Activated CD4-positive, alpha-beta T cell treated with anti-CD3 and anti-CD28 coated beads, Interleukin-2, amount 10 ng/mL, durations not matched to agents 24 days and 14 days (primary cell): Measurements from ENCODE around the gene KBTBD2. TPM values are rescaled to one million over a fixed set of nuclear protein-coding genes. Genes with fewer than 3 reads are reported as not detected.
"Not testable (repeated sequence)": the region's sequence is repeated elsewhere in the genome, so short reads cannot be mapped to it uniquely, and the experiment has no call there.

Experiments used
- DNase-seq: peaks from one replicate; pipeline ENCODE4 v3.0.0; 2022
- H3K27ac Mint-ChIP-seq: one replicate; pipeline ENCODE4 v1.8.0; 2022; ENCODE audit warnings: mild to moderate bottlenecking, mixed read lengths
- H3K27me3 Mint-ChIP-seq: one replicate; pipeline ENCODE4 v1.8.0; 2022; ENCODE audit warnings: mixed read lengths
- H3K36me3 Mint-ChIP-seq: one replicate; pipeline ENCODE4 v1.8.0; 2022; ENCODE audit warnings: low read depth, mild to moderate bottlenecking, mixed read lengths
- H3K4me1 Mint-ChIP-seq: one replicate; pipeline ENCODE4 v1.8.0; 2021; ENCODE audit warnings: mixed read lengths
- H3K4me3 Mint-ChIP-seq: one replicate; pipeline ENCODE4 v1.8.0; 2022; ENCODE audit warnings: mild to moderate bottlenecking, moderate library complexity, mixed read lengths
- H3K9me3 Mint-ChIP-seq: one replicate; pipeline ENCODE4 v1.8.0; 2021; ENCODE audit warnings: mixed read lengths
- intact Hi-C: fragments of 100-400 bp; cut with micrococcal nuclease; formaldehyde crosslinking; loops from one replicate; pipeline ENCODE4 v1.15.1; 2023
- total RNA-seq: library from RNA; stranded (reverse); gene quantifications from 2 replicates; pipeline ENCODE4 v1.2.3, GENCODE V29; 2022

The KBTBD2 gene
- total RNA-seq, 1 donor from 2014 or later, result 31.5 TPM

- Mint-ChIP-seq H3K27me3 (no peaks in the 10 kb centered on the region), H3K36me3 (peaks cover 9% of the 10 kb centered on the region), H3K27ac (no peak overlapping the region), H3K4me1 (peaks cover 11% of the 10 kb centered on the region), H3K4me3 (no peak overlapping the region), H3K9me3 (peaks cover 4% of the 10 kb centered on the region)
- intact Hi-C loops, result no loop called here
- no peak for DNase-seq
Measured at GRCh38 chr7:32910195-32910594, 18.6 kb upstream of the KBTBD2 start.

GRCh38 chr7:32905175-32905662 is 13.7 kb upstream of the KBTBD2 start:
- H3K36me3 Mint-ChIP-seq, result peaks cover 1% of the 10 kb centered on the region
- peaks cover 17% of the 10 kb centered on the region for H3K4me1 Mint-ChIP-seq
- H3K27ac Mint-ChIP-seq, result peak overlapping the region; percentile 94
- peaks cover 4% of the 10 kb centered on the region for H3K9me3 Mint-ChIP-seq
- intact Hi-C loops, result loop anchor here (1.0 to 5.0 kb wide), 3 partner anchors 13 to 157 kb away; partner anchors contain the start of gene NT5C3A
- peak overlapping the region; percentile 83 for H3K4me3 Mint-ChIP-seq
- peak; percentile 96 for DNase-seq
- H3K27me3 Mint-ChIP-seq, result no peaks in the 10 kb centered on the region

- Mint-ChIP-seq H3K4me1 (peaks cover 21% of the 10 kb centered on the region), H3K27ac (no peak overlapping the region), H3K4me3 (no peak overlapping the region), H3K27me3 (peaks cover 1% of the 10 kb centered on the region), H3K9me3 (no peaks in the 10 kb centered on the region), H3K36me3 (no peaks in the 10 kb centered on the region)
- intact Hi-C loops, result no loop called here
- DNase-seq, result no peak
Measured at GRCh38 chr7:32901629-32902028, 10.1 kb upstream of the KBTBD2 start.

DNA sequence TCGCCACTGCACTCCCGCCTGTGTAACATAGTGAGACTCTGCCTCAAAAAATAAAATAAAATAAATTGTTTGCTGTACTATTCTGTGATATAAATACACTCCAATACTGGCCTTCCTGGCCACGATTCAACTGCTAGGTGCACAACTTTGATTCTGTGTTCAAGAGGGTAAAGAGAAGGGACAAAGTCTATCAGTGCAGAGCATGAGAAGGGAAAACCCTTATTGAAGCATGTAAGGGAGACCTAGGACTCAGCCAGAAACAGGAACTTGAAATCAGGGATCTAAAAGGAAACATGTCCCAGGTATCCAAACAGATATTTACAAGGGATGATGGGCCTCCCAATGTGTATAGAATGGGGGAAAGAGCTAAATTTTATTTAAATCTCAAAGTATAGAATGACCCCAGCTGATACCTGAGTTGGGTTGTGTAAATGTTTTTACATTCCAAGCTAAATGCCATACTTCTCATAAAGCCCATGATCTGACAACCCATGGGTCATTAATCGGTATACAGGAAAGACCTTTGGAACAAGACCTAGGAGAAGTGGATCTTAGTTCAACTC is 9.0 kb upstream of the KBTBD2 start:
- peaks cover 1% of the 10 kb centered on the region for H3K27me3 Mint-ChIP-seq
- no peaks in the 10 kb centered on the region for H3K36me3 Mint-ChIP-seq
- DNase-seq, result no peak
- peaks cover 18% of the 10 kb centered on the region for H3K4me1 Mint-ChIP-seq
- no peaks in the 10 kb centered on the region for H3K9me3 Mint-ChIP-seq
- intact Hi-C loops, result no loop called here
- no peak overlapping the region for H3K4me3 Mint-ChIP-seq
- H3K27ac Mint-ChIP-seq, result no peak overlapping the region

DNA sequence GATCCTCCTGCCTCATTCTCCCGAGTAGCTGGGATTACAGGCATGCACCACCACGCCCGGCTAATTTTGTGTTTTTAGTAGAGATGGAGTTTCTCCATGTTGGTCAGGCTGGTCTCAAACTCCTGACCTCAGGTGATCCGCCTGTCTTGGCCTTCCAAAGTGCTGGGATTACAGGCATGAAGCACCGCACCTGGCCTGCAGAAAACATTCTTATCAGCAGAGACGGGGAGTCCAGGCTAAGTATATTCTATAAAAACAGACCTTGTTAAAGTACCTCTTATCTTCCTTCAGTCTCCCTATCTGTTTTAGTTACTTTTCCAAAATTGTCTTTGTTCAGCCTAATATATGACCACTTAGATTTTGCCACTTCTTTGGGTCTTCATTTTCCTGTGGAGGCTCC is 5.8 kb upstream of the KBTBD2 start:
- H3K4me1 Mint-ChIP-seq, result peaks cover 24% of the 10 kb centered on the region
- H3K27me3 Mint-ChIP-seq, H3K36me3 Mint-ChIP-seq, intact Hi-C loops, H3K9me3 Mint-ChIP-seq, H3K27ac Mint-ChIP-seq, H3K4me3 Mint-ChIP-seq, DNase-seq: not testable (repeated sequence)

DNA sequence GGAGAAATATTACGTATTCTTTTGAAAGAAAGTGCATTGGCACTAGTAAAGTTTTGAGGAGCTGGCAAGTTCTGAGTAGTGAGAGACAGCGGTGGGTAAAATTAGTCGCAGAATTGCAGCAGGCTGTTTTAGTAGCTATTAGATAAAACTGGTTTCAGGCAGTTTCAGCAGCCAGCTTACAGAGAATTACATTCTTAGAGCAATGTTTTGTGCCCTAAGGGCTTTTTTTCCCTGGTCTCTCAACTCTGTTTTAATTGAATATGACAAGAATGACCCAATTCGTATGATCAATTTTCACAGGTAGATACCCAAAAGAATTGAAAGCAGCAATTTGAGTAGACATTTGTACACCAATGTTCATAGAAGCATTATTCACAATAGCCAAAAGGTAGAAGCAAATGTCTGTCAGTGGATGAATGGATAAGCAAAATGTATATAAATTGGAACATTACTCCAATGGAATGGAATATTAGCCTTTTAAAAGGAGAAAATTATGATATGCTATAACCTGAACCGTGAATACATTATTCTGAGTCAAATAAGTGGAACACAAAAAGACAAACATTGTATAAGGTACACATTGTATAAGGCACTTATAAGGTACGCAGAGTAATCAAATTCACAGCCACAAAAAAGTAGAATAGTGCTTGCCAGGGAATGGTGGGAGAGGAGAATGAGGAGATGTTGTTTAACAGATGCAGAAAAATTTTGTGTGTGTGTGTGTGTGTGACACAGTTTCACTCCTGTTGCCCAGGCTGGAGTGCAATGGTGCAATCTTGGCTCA is 5.2 kb upstream of the KBTBD2 start:
- no peak overlapping the region for H3K27ac Mint-ChIP-seq
- intact Hi-C loops, result no loop called here
- no peak overlapping the region for H3K4me3 Mint-ChIP-seq
- peaks cover 4% of the 10 kb centered on the region for H3K36me3 Mint-ChIP-seq
- peaks cover 29% of the 10 kb centered on the region for H3K4me1 Mint-ChIP-seq
- DNase-seq, result no peak
- no peaks in the 10 kb centered on the region for H3K9me3 Mint-ChIP-seq
- peaks cover 3% of the 10 kb centered on the region for H3K27me3 Mint-ChIP-seq

GRCh38 chr7:32894171-32894570 is 2.6 kb upstream of the KBTBD2 start:
- intact Hi-C loops, result no loop called here
- H3K36me3 Mint-ChIP-seq, result peaks cover 11% of the 10 kb centered on the region
- peaks cover 3% of the 10 kb centered on the region for H3K27me3 Mint-ChIP-seq
- H3K27ac Mint-ChIP-seq, result no peak overlapping the region
- H3K9me3 Mint-ChIP-seq, result no peaks in the 10 kb centered on the region
- H3K4me3 Mint-ChIP-seq, result no peak overlapping the region
- DNase-seq, result no peak
- peaks cover 35% of the 10 kb centered on the region for H3K4me1 Mint-ChIP-seq

- H3K4me1 Mint-ChIP-seq, result peaks cover 38% of the 10 kb centered on the region
- peaks cover 11% of the 10 kb centered on the region for H3K36me3 Mint-ChIP-seq
- DNase-seq, result no peak
- H3K27ac Mint-ChIP-seq, result peak overlapping the region; percentile 99
- H3K4me3 Mint-ChIP-seq, result peak overlapping the region; percentile 93
- intact Hi-C loops, result loop anchor here (2.0 kb wide), 2 partner anchors 47 to 215 kb away; partner anchors contain the start of gene RP9
- H3K27me3 Mint-ChIP-seq, result peaks cover 3% of the 10 kb centered on the region
- H3K9me3 Mint-ChIP-seq, result no peaks in the 10 kb centered on the region
Measured at GRCh38 chr7:32893722-32894121, 2.2 kb upstream of the KBTBD2 start.

DNA sequence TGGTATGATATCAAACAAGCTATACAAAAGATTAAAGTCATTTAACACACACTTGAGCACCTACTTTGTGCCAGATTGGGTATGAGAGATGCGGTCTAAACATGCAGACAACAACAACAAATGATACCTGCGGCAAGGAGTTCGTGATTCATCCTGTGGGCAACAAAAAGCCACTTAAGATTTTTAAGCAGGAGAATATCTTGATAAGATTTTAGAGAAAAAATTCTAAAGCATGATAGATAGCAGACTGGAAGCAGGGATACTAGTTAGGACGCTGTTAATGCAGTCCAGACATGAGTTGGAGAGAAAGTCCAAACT is 1.6 kb upstream of the KBTBD2 start:
- H3K27me3 Mint-ChIP-seq, result peaks cover 3% of the 10 kb centered on the region
- intact Hi-C loops, result loop anchor here (2.0 kb wide), 2 partner anchors 46 to 216 kb away; partner anchors contain the start of gene RP9
- no peaks in the 10 kb centered on the region for H3K9me3 Mint-ChIP-seq
- peak; percentile 69 for DNase-seq
- H3K4me1 Mint-ChIP-seq, result peaks cover 42% of the 10 kb centered on the region
- H3K36me3 Mint-ChIP-seq, result peaks cover 14% of the 10 kb centered on the region
- H3K4me3 Mint-ChIP-seq, result peak overlapping the region; percentile 93
- H3K27ac Mint-ChIP-seq, result peak overlapping the region; percentile 99

DNA sequence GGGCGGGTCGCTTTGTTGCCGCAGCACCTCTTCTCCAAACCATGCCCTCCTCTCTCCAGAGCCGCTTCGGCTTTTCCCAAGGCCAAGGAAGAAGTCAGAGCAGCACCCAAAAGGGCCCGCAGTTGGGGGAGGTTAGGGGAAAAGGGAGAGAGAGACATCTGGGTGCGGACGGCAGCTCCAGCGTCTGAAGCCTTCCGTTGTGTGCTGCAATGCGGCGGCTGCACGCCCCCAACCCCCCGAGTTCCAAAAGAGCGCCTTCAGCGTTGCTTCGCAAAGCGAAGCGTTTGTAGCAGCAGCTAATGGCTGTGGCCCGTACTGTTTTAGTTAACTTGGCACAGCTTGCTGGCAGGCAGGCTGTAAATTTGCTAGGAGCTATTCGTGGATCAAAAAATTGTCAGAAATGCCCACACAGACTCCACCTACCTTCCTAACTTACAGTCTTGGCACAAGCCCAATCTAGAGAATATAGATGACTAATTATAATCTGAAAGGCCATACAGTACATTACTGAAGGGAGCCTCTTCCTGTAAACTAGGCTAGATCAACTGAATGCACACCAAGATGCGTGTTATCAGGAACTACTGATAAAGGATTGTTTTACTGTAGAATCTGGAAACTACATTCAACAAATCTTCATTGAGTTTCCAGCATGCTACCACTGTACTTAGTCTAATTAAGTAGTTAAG is 1.1 kb upstream of the KBTBD2 start:
- Mint-ChIP-seq H3K4me1 (peaks cover 47% of the 10 kb centered on the region), H3K36me3 (peaks cover 16% of the 10 kb centered on the region), H3K9me3 (no peaks in the 10 kb centered on the region), H3K27ac (peak overlapping the region; percentile 99), H3K27me3 (peaks cover 3% of the 10 kb centered on the region), H3K4me3 (peak overlapping the region; percentile 93)
- peak; percentile 86 for DNase-seq
- intact Hi-C loops, result loop anchor here (1.0 to 2.0 kb wide), 7 partner anchors 13 to 237 kb away; partner anchors contain the start of genes BBS9 and RP9

DNA sequence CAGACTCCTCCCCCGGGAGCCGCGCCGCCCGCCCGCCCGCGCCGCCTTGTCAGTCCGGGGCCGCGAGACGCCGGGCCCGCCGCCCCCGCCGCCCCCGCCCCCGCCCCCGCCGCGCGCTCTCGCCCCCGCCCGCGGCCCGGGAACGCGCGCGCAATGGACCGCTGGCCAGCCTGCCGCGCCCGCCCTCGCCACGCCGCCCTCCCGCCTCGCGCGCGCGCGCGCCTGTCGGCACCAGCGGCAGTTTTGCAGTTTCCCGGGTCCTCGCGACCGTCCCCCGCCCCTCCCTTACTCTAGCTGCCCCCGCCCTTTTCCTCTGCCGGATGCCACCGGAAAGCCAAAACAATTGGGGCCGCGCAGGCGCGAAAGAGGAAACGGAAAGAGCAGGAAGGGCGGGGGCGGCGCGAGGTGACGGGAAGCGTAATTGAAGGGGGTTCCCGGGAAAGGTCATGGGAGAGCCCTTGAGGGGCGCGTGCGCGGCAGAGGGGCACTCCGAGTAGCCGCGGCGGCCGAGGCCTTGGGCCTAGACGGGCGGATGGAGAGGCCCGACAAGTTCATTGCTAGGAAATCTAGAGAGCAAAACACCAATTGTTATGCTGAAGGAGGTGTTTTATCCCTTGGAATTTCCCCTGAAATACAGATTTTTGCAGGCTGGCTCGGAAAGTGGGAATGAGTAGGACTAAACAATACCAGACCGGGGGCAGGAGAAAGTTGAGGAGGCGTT is 400 bp upstream of the KBTBD2 start:
- H3K27ac Mint-ChIP-seq, result peak overlapping the region; percentile 99
- H3K4me1 Mint-ChIP-seq, result peaks cover 51% of the 10 kb centered on the region
- intact Hi-C loops, result loop anchor here (1.0 to 2.0 kb wide), 9 partner anchors 13 to 397 kb away; partner anchors contain the start of genes AVL9, BBS9 and RP9
- peaks cover 2% of the 10 kb centered on the region for H3K27me3 Mint-ChIP-seq
- peaks cover 19% of the 10 kb centered on the region for H3K36me3 Mint-ChIP-seq
- DNase-seq, result peak; percentile 99
- H3K9me3 Mint-ChIP-seq, result no peaks in the 10 kb centered on the region
- peak overlapping the region; percentile 93 for H3K4me3 Mint-ChIP-seq

GRCh38 chr7:32890793-32891042 is 842 bp downstream of the KBTBD2 start:
- intact Hi-C loops, result loop anchor here (2.0 kb wide), 2 partner anchors 20 to 396 kb away; partner anchors contain the start of gene AVL9
- no peak for DNase-seq
- peak overlapping the region; percentile 84 for H3K4me3 Mint-ChIP-seq
- H3K4me1 Mint-ChIP-seq, result peaks cover 58% of the 10 kb centered on the region
- H3K27ac Mint-ChIP-seq, result peak overlapping the region; percentile 98
- no peaks in the 10 kb centered on the region for H3K9me3 Mint-ChIP-seq
- H3K27me3 Mint-ChIP-seq, result peaks cover 2% of the 10 kb centered on the region
- H3K36me3 Mint-ChIP-seq, result peaks cover 20% of the 10 kb centered on the region

DNA sequence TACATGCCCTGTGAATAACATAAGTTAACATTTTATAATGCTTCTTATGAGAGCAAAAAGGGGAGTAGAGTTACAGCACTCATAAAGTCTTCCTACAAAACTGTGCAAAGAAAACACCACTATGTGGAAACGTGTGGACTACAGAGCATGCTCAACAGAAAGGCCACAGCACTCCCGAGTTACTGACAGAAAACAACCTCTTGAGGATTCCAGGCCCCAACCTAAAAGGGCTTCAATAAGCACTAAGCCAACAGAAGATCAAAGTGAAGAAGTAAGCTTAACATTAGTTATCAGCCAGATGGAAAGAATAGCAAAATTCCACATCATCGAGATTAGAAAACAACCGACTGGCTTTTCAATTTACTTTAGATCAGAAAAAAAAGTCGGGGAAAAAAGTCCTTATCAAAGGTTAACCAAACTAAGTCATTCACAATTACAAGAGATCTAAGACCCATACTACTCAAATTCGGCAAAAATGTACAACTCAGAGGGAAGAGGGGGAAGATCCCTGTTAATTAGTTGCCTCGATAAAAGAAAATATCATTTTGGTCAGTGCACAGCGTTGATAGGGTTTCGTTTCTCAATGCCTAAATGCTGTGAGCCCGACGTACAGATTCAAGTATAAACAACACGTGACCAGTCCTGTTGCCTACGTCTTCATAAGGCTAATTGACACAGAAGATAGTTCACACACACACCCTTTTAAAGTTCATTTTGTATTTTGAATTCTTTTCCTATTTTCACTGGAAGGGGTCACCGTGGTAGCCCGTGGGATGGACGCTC is 1.4 kb downstream of the KBTBD2 start:
- no peaks in the 10 kb centered on the region for H3K9me3 Mint-ChIP-seq
- H3K36me3 Mint-ChIP-seq, result peaks cover 22% of the 10 kb centered on the region
- H3K4me3 Mint-ChIP-seq, result peak overlapping the region; percentile 84
- H3K27me3 Mint-ChIP-seq, result peaks cover 2% of the 10 kb centered on the region
- peaks cover 59% of the 10 kb centered on the region for H3K4me1 Mint-ChIP-seq
- peak overlapping the region; percentile 98 for H3K27ac Mint-ChIP-seq
- peak; percentile 85 for DNase-seq
- intact Hi-C loops, result loop anchor here (2.0 kb wide), 2 partner anchors 19 to 395 kb away; partner anchors contain the start of gene AVL9
